Karpas-422 (cell line): ENCODE measurements around the gene LRBA. TPM values are rescaled to one million over a fixed set of nuclear protein-coding genes. Genes with fewer than 3 reads are reported as not detected.

Experiments used
- DNase-seq: peaks from one replicate; pipeline ENCODE4 v3.0.0-alpha.2; 2015
- H2AFZ ChIP-seq: fragments of 200-600 bp; sonication (generic); 2 replicates; pipeline ENCODE4 v1.6.1; 2014; ENCODE audit warnings: antibody characterized with exemption, low read length, mixed read lengths
- H3K27ac ChIP-seq: fragments of 200-600 bp; sonication (generic); 2 replicates; pipeline ENCODE4 v1.5.1; 2014; ENCODE audit warnings: mild to moderate bottlenecking, low read length, moderate library complexity
- H3K27me3 ChIP-seq: fragments of 200-600 bp; sonication (generic); 2 replicates; pipeline ENCODE4 v1.6.1; 2014; ENCODE audit warnings: low read length, mixed read lengths
- H3K36me3 ChIP-seq: fragments of 200-600 bp; sonication (generic); 2 replicates; pipeline ENCODE4 v1.6.1; 2014; ENCODE audit warnings: low read length, mixed read lengths; ENCODE audit not compliant: insufficient read depth
- H3K4me1 ChIP-seq: fragments of 200-600 bp; sonication (generic); 2 replicates; pipeline ENCODE4 v1.6.1; 2014; ENCODE audit warnings: mild to moderate bottlenecking, low read length, mixed read lengths
- H3K4me2 ChIP-seq: fragments of 200-600 bp; sonication (generic); 2 replicates; pipeline ENCODE4 v1.6.1; 2014; ENCODE audit warnings: low read length, low read depth, mild to moderate bottlenecking; ENCODE audit not compliant: poor library complexity, severe bottlenecking
- H3K4me3 ChIP-seq: fragments of 200-600 bp; sonication (generic); 2 replicates; pipeline ENCODE4 v1.5.1; 2014; ENCODE audit warnings: mild to moderate bottlenecking, antibody characterized with exemption, low read length, mixed read lengths
- H3K79me2 ChIP-seq: fragments of 200-600 bp; sonication (generic); 2 replicates; pipeline ENCODE4 v1.6.1; 2014; ENCODE audit warnings: mild to moderate bottlenecking, low read length, mixed read lengths
- H3K9ac ChIP-seq: fragments of 200-600 bp; sonication (generic); 2 replicates; pipeline ENCODE4 v1.6.0; 2014; ENCODE audit warnings: low read length
- H3K9me2 ChIP-seq: fragments of 200-600 bp; sonication (generic), shearing (Covaris generic); replicated peaks from 2 replicates; pipeline ENCODE4 v1.6.0; 2014; ENCODE audit warnings: mild to moderate bottlenecking, low read length, moderate library complexity; ENCODE audit not compliant: insufficient read depth
- H3K9me3 ChIP-seq: fragments of 300-700, 200-600 bp; sonication (generic); 2 replicates; pipeline ENCODE4 v1.6.1; 2014; ENCODE audit warnings: low read length, mixed read lengths
- H4K20me1 ChIP-seq: fragments of 200-600 bp; sonication (generic); 2 replicates; pipeline ENCODE4 v1.6.1; 2014; ENCODE audit warnings: mild to moderate bottlenecking, antibody characterized with exemption, low read length, low read depth; ENCODE audit not compliant: insufficient read depth
- total RNA-seq: library from RNA; depleted of rRNA; stranded (reverse); fragments of >200 nt; shearing (Covaris generic); gene quantifications from 2 replicates; pipeline ENCODE4 v1.2.3, GENCODE V29; 2014; ENCODE audit warnings: low replicate concordance

Gene LRBA
- total RNA-seq, 1 experiment from 2014 or later, result 131 TPM

GRCh38 chr4:150779707-150780106 lies 235.4 kb downstream of the LRBA start:
- H3K27ac ChIP-seq, result no peak overlapping the region
- H3K9me2 ChIP-seq, result no peaks in the 10 kb centered on the region
- H3K4me3 ChIP-seq, result no peak overlapping the region
- H3K4me1 ChIP-seq, result peaks cover 30% of the 10 kb centered on the region
- H3K79me2 ChIP-seq, result no peaks in the 10 kb centered on the region
- H3K36me3 ChIP-seq, result no peaks in the 10 kb centered on the region
- no peak overlapping the region for H2AFZ ChIP-seq
- H3K9me3 ChIP-seq, result no peaks in the 10 kb centered on the region
- no peaks in the 10 kb centered on the region for H4K20me1 ChIP-seq
- no peak overlapping the region for H3K4me2 ChIP-seq
- no peak overlapping the region for H3K9ac ChIP-seq
- no peak for DNase-seq
- no peaks in the 10 kb centered on the region for H3K27me3 ChIP-seq

- H2AFZ ChIP-seq, result no peak overlapping the region
- no peaks in the 10 kb centered on the region for H3K9me3 ChIP-seq
- no peaks in the 10 kb centered on the region for H3K4me1 ChIP-seq
- H3K36me3 ChIP-seq, result no peaks in the 10 kb centered on the region
- H3K4me3 ChIP-seq, result no peak overlapping the region
- H3K79me2 ChIP-seq, result no peaks in the 10 kb centered on the region
- H3K9ac ChIP-seq, result no peak overlapping the region
- no peak overlapping the region for H3K27ac ChIP-seq
- H3K9me2 ChIP-seq, result no peaks in the 10 kb centered on the region
- H3K4me2 ChIP-seq, result no peak overlapping the region
- H4K20me1 ChIP-seq, result no peaks in the 10 kb centered on the region
- H3K27me3 ChIP-seq, result no peaks in the 10 kb centered on the region
- DNase-seq, result no peak
Observed at GRCh38 chr4:150773729-150774449, 241.2 kb downstream of the LRBA start.

- Histone ChIP-seq H3K9me3 (no peaks in the 10 kb centered on the region), H4K20me1 (no peaks in the 10 kb centered on the region), H3K27me3 (no peaks in the 10 kb centered on the region), H2AFZ (no peak overlapping the region), H3K9me2 (no peaks in the 10 kb centered on the region), H3K36me3 (no peaks in the 10 kb centered on the region), H3K4me3 (no peak overlapping the region), H3K27ac (no peak overlapping the region), H3K4me1 (no peaks in the 10 kb centered on the region), H3K79me2 (no peaks in the 10 kb centered on the region), H3K4me2 (no peak overlapping the region), H3K9ac (no peak overlapping the region)
- no peak for DNase-seq
Observed at GRCh38 chr4:150773032-150773431, 242.1 kb downstream of the LRBA start.

- no peak overlapping the region for H3K27ac ChIP-seq
- no peaks in the 10 kb centered on the region for H3K4me1 ChIP-seq
- no peak overlapping the region for H3K4me3 ChIP-seq
- H3K79me2 ChIP-seq, result no peaks in the 10 kb centered on the region
- DNase-seq, result no peak
- H3K4me2 ChIP-seq, result no peak overlapping the region
- H3K36me3 ChIP-seq, result no peaks in the 10 kb centered on the region
- no peaks in the 10 kb centered on the region for H3K9me3 ChIP-seq
- no peaks in the 10 kb centered on the region for H3K27me3 ChIP-seq
- no peaks in the 10 kb centered on the region for H4K20me1 ChIP-seq
- H3K9ac ChIP-seq, result no peak overlapping the region
- H2AFZ ChIP-seq, result no peak overlapping the region
- no peaks in the 10 kb centered on the region for H3K9me2 ChIP-seq
Observed at GRCh38 chr4:150771382-150771781, 243.7 kb downstream of the LRBA start.

- Histone ChIP-seq H3K9ac (no peak overlapping the region), H3K27me3 (no peaks in the 10 kb centered on the region), H3K4me2 (no peak overlapping the region), H3K4me1 (no peaks in the 10 kb centered on the region), H3K27ac (no peak overlapping the region), H3K9me3 (0 out of 2 replicates have a peak, but pooled peaks cover 2% of the 10 kb centered on the region), H3K79me2 (peaks cover 5% of the 10 kb centered on the region; the same call in 1 of the 2 replicates), H2AFZ (no peak overlapping the region), H3K4me3 (no peak overlapping the region), H3K36me3 (peaks cover 5% of the 10 kb centered on the region; the same call in 1 of the 2 replicates), H3K9me2 (no peaks in the 10 kb centered on the region), H4K20me1 (no peaks in the 10 kb centered on the region)
- no peak for DNase-seq
Observed at GRCh38 chr4:150769845-150770244, 245.2 kb downstream of the LRBA start.

- Histone ChIP-seq H3K4me3 (no peak overlapping the region), H3K9me3 (0 out of 2 replicates have a peak, but pooled peaks cover 4% of the 10 kb centered on the region), H3K36me3 (peaks cover 11% of the 10 kb centered on the region; the same call in 1 of the 2 replicates), H3K79me2 (peaks cover 8% of the 10 kb centered on the region; the same call in 1 of the 2 replicates), H2AFZ (no peak overlapping the region), H3K4me1 (no peaks in the 10 kb centered on the region), H3K27me3 (no peaks in the 10 kb centered on the region), H4K20me1 (no peaks in the 10 kb centered on the region), H3K9ac (no peak overlapping the region), H3K27ac (no peak overlapping the region), H3K9me2 (no peaks in the 10 kb centered on the region), H3K4me2 (no peak overlapping the region)
- no peak for DNase-seq
Observed at GRCh38 chr4:150769248-150769647, 245.8 kb downstream of the LRBA start.

GRCh38 chr4:150768497-150768896 lies 246.6 kb downstream of the LRBA start:
- H3K4me2 ChIP-seq, result no peak overlapping the region
- no peaks in the 10 kb centered on the region for H3K9me2 ChIP-seq
- no peak overlapping the region for H3K9ac ChIP-seq
- peaks cover 12% of the 10 kb centered on the region; the same call in 1 of the 2 replicates for H3K36me3 ChIP-seq
- H3K79me2 ChIP-seq, result peaks cover 16% of the 10 kb centered on the region
- no peaks in the 10 kb centered on the region for H4K20me1 ChIP-seq
- no peaks in the 10 kb centered on the region for H3K4me1 ChIP-seq
- H3K9me3 ChIP-seq, result 0 out of 2 replicates have a peak, but pooled peaks cover 4% of the 10 kb centered on the region
- no peak for DNase-seq
- H3K27ac ChIP-seq, result no peak overlapping the region
- H3K27me3 ChIP-seq, result no peaks in the 10 kb centered on the region
- H2AFZ ChIP-seq, result no peak overlapping the region
- H3K4me3 ChIP-seq, result no peak overlapping the region

- H3K4me1 ChIP-seq, result no peaks in the 10 kb centered on the region
- H3K27ac ChIP-seq, result no peak overlapping the region
- DNase-seq, result no peak
- H3K9me3 ChIP-seq, result 0 out of 2 replicates have a peak, but pooled peaks cover 4% of the 10 kb centered on the region
- no peaks in the 10 kb centered on the region; the same call in 1 of the 2 replicates for H3K9me2 ChIP-seq
- no peak overlapping the region for H3K4me3 ChIP-seq
- peaks cover 12% of the 10 kb centered on the region; the same call in 1 of the 2 replicates for H3K36me3 ChIP-seq
- H3K79me2 ChIP-seq, result peaks cover 19% of the 10 kb centered on the region
- no peaks in the 10 kb centered on the region for H4K20me1 ChIP-seq
- H2AFZ ChIP-seq, result no peak overlapping the region
- no peaks in the 10 kb centered on the region for H3K27me3 ChIP-seq
- H3K9ac ChIP-seq, result no peak overlapping the region
- no peak overlapping the region for H3K4me2 ChIP-seq
Observed at GRCh38 chr4:150765216-150765615, 249.9 kb downstream of the LRBA start.
